ENCODE data around the gene SLC44A1.

Gene SLC44A1

GRCh38 chr9:105392531-105392930 lies 148.1 kb downstream of the SLC44A1 start:
- no peak for DNase-seq (ENCODE audit: low read depth)

GRCh38 chr9:105393576-105394344 lies 149.3 kb downstream of the SLC44A1 start:
- DNase-seq (ENCODE audit: low read depth): no peak

DNA sequence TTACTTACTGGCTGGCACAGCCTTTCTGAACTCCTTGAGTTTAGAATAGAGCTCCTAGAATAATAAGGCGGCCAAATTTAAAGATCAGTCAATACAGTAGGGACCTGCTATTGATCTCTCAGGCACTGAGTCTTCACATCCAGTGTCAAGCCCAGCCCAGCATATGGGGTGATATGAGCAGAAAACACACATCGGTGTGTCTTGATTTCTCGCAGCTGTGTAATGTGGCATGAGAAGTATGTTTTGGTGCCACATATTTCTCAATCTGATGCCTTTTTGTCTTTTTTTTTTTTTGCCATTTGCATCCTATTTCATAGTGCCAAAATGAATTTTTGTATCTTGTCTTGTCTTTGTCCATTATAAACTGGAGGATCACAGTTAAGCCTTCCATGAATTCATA lies 152.0 kb downstream of the SLC44A1 start:
- no peak for DNase-seq (ENCODE audit: low read depth)

DNA sequence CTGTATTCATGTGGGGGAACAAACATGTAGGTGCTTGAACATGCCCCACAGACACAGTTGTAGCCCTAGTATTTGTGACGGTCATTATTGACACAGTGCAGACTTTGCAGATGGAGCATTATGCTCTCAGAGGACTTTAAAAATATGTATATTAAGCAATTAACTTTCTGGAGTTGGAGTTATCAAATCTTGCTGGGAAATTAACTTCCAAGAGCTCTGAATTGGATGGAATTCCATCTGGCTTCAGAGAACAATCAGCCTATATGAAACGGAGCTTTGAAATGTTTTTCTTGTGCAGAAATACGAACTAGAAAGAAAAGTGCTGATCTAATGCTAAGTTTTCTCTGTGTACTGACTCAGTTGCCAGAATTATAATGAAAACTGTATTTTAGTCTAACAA lies 152.4 kb downstream of the SLC44A1 start:
- DNase-seq (ENCODE audit: low read depth): no peak

GRCh38 chr9:105399117-105399516 lies 154.7 kb downstream of the SLC44A1 start:
- no peak for DNase-seq (ENCODE audit: low read depth)

- no peak for DNase-seq (ENCODE audit: low read depth)
Observed at GRCh38 chr9:105401651-105402050, 157.2 kb downstream of the SLC44A1 start.

DNA sequence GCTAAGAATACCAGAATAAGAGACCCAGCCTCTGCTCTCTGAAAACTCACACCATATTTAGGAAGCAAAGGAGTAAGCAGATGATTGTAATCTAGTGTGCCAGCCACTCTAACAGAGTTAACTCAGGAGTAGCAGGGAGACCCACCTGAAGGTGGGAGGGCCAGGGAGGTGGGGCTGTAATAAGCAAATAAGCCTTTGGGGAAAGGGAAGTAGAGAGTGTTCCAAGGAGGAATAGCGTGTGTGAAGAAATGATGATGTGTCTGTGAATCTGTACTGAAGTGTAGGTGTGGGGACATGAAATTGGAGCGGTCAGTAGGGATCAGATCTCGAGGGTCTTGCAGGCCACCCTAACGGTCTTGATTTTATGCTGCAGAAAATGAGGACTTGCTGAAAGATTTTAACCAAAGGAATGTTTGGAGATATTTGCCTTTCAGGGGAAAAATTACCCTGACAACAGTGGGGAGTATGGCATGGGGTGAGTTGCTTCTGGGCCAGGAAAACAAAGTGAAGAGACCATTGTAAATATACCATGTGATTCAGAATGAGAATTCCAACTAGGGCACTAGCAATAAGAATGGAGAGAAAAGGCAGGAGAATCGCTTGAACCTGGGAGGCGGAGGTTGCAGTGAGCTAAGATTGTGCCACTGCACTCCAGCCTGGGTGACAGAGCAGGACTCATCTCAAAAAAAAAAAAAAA lies 159.2 kb downstream of the SLC44A1 start:
- no peak for DNase-seq (ENCODE audit: low read depth)

GRCh38 chr9:105405514-105406131 lies 161.2 kb downstream of the SLC44A1 start:
- DNase-seq (ENCODE audit: low read depth): no peak

DNA sequence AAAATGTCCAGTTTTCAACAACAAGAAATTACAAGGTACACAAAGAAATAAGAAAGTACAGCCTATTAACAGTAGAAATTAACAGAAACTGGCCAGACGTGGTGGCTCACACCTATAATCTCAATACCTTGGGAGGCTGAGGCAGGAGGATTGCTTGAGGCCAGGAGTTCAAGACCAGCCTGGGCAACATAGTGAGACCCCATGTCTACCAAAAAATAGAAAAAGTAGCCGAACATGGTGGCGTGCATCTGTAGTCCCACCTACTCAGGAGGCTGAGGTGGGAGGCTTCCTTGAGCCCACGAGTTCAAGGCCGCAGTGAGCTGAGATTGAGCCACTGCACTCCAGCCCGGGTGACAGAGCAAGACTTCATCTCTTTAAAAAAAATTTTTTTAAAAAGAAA lies 161.9 kb downstream of the SLC44A1 start:
- no peak for DNase-seq (ENCODE audit: low read depth)

DNA sequence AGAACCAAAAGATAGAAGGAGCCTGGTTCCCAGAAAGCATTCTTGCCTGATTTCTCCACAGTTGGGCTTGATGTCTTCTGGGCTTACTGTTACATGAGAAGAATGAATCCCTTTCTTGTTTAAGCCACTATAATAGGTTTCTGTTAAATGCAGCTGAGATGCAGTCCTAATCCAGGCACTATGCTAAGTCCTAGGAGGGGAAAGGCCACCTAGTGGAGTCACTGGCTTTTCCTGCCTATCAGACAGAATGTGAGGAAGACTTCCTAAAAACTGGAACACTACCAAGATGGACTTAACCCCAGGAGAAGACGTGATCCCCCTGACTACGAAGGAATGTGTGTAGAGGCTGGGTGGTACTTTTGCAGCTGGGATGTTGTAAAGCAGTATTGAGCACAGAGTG lies 169.1 kb downstream of the SLC44A1 start:
- no peak for DNase-seq (ENCODE audit: low read depth)

- peak; percentile 47 for DNase-seq (ENCODE audit: low read depth)
Observed at GRCh38 chr9:105414947-105415661, 170.7 kb downstream of the SLC44A1 start.

DNA sequence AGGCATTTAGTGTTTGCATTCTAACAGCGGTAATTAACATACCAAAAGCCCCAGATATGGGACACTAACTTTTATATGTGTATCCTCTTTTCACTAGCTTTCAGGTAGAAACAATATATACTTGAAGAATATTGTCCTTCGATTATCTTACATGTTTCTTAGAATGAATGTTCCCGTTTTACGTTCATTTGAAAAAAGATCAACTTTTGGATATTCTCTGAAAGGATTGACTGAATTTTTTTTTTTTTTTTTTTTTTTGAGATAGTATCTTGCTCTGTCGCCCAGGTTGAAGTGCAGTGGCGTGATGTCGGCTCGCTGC lies 171.2 kb downstream of the SLC44A1 start:
- no peak for DNase-seq (ENCODE audit: low read depth)

DNA sequence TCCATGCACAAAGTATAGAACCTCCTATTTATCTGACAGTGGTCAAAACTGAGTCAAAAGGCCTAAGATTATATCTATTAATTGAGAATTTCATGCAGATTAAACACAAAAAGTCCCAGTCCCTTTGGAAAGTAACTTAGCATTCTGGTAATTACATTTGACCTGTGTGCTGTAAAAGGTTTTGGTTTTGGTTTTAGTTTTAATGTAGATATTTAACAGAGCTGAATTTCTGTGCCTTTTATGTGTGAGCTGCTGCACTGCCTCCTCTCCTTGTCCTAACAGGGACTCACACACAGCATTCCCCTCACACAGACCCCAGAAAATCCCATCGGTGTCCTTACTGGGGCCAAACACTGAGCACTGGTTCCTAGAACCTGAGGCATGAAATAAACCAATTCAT lies 172.4 kb downstream of the SLC44A1 start:
- DNase-seq (ENCODE audit: low read depth): no peak

GRCh38 chr9:105418588-105419500 lies 174.4 kb downstream of the SLC44A1 start:
- no peak for DNase-seq (ENCODE audit: low read depth)

DNA sequence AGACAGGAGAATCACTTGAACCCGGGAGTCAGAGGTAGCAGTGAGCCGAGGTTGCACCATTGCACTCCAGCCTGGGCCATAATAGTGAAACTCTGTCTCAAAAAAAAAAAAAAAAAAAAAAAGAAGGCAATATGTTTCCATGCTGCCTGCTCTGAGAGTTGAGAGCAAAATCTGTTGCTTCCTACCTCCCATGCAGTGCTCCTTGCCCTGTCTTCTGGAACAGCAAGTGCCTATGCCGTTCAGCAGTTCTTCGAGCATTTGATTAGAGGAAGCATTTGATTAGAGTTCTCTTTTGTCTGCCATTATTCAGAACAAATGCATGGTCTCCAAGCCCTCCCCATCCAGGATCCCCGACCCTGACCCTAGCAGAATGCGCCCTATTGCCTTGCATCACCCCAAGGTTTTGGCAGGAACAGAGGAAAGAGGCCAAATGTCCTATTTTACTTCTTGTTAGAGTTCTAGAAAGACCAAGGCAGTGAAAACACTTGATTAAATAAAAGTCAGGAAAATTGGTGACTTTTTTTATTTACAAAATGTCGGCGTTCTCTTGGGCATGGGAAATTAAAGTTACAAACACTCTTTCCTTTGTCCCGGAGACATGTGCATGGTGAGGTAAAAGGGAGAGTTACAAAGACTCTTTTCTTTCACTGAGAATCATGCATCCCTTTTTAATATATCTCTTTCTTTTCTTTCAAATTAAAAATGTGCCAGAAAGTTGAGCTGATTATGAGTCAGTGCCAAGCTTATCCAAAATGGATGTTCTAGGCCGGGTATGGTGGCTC lies 175.6 kb downstream of the SLC44A1 start:
- no peak for DNase-seq (ENCODE audit: low read depth)

DNA sequence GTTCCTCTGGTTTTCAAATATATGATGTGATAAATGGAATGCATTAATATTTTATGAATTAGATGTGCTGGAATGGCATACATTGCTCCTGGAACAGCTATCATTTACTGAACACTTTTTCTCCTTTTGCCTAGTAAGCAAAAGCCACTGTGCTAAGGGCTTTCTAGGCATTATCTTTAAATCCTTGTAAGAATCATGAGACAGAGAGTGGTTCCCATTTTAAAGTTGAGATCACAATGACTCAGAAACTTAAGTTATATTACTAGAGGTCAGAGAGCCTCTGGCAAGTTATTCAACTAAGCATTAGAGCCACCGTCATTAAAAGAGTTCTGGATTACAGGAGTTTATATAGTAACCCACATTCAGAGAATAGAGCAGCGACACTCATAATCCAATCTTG lies 176.7 kb downstream of the SLC44A1 start:
- DNase-seq (ENCODE audit: low read depth): no peak

DNA sequence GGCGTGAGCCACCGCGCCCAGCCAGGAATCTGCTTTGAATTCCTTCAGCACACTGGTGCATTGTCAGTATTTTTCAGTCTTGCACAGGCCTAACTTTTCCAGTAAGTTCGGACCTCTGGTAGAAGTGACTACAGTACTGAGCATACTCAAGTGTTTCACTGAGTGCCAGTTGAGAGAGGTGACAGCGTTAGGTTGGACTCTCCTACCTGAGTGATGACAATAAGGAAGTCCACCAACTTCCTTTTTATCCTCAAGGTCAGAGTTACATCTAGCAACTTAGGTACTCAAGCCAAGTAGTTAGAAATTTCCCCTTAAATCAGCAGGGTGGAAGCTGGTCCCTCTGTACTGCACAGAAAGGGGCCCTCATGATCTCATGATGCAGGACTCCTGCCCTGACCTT lies 177.4 kb downstream of the SLC44A1 start:
- DNase-seq (ENCODE audit: low read depth): no peak

- DNase-seq (ENCODE audit: low read depth): no peak
Observed at GRCh38 chr9:105425816-105426433, 181.5 kb downstream of the SLC44A1 start.

DNA sequence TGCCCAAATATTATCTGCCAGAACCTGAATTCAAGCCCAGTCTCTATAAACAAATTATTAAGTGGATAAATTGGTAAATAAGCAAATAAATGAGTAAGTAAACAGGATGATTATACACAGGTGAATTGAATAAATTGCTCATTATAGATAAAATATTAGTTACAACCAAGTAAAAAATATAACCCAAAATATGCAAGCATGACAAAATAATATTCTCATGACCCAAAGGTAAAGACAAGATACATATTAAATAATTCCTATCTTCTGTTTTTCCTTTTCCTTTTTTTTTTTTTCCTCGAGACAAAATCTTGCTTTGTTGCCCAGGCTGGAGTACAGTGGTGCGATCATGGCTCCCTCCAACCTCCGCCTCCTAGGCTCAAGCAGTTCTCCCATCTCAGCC lies 182.2 kb downstream of the SLC44A1 start:
- DNase-seq (ENCODE audit: low read depth): no peak

Measured in activated T-cell treated with anti-CD3 and anti-CD28 coated beads for 1 hour (primary cell).